Measurements from ENCODE around the gene MFAP3L. TPM values are rescaled to one million over a fixed set of nuclear protein-coding genes. Genes with fewer than 3 reads are reported as not detected.
"Not testable (repeated sequence)": the region's sequence is repeated elsewhere in the genome, so short reads cannot be mapped to it uniquely, and the experiment has no call there.

The MFAP3L gene
- total RNA-seq, 2 donors from 2014 or later: 3.1 to 47.0 TPM

DNA sequence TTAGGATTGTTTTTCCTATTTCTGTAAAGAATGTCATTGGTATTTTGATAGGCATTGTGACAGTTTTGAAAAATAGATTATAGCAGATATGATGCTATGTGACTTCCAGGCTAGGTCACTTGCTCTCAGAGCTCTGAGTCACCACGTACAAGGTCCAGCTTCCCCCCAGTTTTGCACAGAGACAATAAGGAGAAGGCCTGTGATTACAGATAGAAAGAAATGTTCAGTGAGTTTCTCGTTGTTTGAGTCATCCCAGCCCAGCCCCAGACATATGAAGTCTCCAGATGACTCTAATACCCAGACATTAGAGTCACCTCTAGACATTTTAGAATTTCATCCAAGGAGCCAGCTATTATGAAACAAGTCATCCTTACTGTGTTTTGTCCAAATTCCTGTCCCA is 57.2 kb downstream of the MFAP3L start:
- Mint-ChIP-seq H3K27me3 (peaks cover 16% of the 10 kb centered on the region), H3K4me3 (no peak overlapping the region), H3K4me1 (no peaks in the 10 kb centered on the region), H3K36me3 (ENCODE audit: low read depth) (no peaks in the 10 kb centered on the region), H3K27ac (no peak overlapping the region)
- no peak for ATAC-seq
- no peaks in the 10 kb centered on the region for H3K9me3 ChIP-seq (ENCODE audit: control insufficient read depth, low read length, poor library complexity, severe bottlenecking)
- no peak for DNase-seq

DNA sequence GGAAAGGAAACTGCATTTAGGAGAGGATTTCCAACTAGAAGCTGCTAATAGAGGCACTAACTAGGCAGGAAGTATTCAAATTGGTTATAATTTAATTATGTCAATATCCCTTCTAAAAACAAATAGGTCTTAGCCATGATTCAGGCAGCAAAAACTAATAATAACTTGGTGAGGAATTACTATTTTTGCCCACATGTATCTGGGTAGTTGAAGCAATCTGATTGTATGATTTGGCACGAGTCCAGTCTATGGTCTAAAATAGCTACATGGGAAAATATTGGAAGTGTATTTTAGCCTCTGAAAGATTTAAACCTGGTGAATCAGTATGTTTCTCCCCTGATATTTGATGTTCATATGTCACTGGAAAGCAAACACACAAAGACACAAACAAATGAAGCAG is 62.2 kb downstream of the MFAP3L start:
- H3K9me3 ChIP-seq (ENCODE audit: control insufficient read depth, low read length, poor library complexity, severe bottlenecking): no peaks in the 10 kb centered on the region
- no peak for DNase-seq
- Mint-ChIP-seq H3K27ac (no peak overlapping the region), H3K4me1 (no peaks in the 10 kb centered on the region), H3K4me3 (no peak overlapping the region), H3K36me3 (ENCODE audit: low read depth) (no peaks in the 10 kb centered on the region), H3K27me3 (peaks cover 9% of the 10 kb centered on the region)
- ATAC-seq: no peak

DNA sequence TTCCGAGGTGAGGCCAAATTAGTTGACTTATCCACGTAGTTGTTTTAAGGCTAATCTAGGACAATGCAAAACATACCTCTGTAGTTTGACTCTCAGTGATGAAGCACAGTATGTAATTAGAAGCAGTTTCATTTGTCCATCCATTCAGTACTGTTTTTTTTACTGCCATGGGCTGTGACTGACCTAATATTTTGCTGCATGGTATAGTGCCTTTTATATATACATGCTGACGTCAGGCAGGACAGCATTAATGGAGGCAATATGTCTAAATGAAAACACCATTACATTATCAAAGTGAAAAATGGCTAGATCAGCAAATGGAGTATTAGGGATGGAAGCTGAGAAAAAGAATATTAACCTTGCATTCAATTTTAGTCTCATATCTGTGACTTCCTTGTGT is 66.9 kb downstream of the MFAP3L start:
- DNase-seq (no peak), ATAC-seq (no peak)
- H3K36me3 Mint-ChIP-seq (ENCODE audit: low read depth): no peaks in the 10 kb centered on the region
- peaks cover 26% of the 10 kb centered on the region for H3K27me3 Mint-ChIP-seq
- no peak overlapping the region for H3K4me3 Mint-ChIP-seq
- H3K4me1 Mint-ChIP-seq: no peaks in the 10 kb centered on the region
- no peaks in the 10 kb centered on the region for H3K9me3 ChIP-seq (ENCODE audit: control insufficient read depth, low read length, poor library complexity, severe bottlenecking)
- no peak overlapping the region for H3K27ac Mint-ChIP-seq

DNA sequence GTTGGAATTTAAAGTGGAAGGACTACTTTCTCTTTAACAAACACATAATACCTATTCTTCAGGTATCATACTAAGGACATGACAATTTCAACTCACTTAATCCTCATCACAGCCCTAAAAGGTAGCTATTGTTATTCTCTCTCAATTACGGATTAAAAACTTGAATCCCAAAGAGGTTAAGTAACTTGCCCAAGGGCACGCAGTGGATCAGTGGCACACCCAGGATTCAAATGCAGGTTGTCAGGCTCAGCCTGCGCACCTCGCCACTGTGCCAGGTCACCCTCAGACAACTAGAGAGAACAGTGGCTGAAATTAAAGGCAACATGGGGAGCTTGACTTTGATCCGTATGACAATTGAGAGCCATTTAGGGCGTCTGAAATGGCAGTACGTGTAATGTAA is 67.6 kb downstream of the MFAP3L start:
- H3K27me3 Mint-ChIP-seq: peaks cover 28% of the 10 kb centered on the region
- H3K36me3 Mint-ChIP-seq (ENCODE audit: low read depth): no peaks in the 10 kb centered on the region
- no peaks in the 10 kb centered on the region for H3K9me3 ChIP-seq (ENCODE audit: control insufficient read depth, low read length, poor library complexity, severe bottlenecking)
- H3K27ac Mint-ChIP-seq: no peak overlapping the region
- DNase-seq (no peak), ATAC-seq (no peak)
- H3K4me3 Mint-ChIP-seq: no peak overlapping the region
- no peaks in the 10 kb centered on the region for H3K4me1 Mint-ChIP-seq

DNA sequence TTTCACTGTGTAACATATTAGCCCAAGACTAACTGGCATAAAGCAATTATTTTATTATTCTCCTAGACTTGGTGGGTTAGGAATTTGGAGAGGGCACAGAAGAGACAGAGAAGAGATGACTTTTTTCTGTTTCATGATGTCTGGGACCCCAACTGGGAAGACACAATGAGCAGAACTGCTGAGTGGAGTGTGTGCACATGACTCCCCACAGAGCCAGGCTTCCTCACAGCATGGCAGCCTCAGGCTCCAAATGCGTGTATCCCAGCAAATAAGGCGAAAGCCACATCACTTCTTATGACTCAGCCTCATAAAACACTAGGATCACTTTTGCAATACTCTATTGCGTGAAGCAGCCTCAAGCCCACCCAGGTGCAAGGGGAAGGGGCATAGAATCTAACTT is 68.4 kb downstream of the MFAP3L start:
- H3K27me3 Mint-ChIP-seq: peaks cover 28% of the 10 kb centered on the region
- ATAC-seq (no peak), DNase-seq (no peak)
- no peak overlapping the region for H3K4me3 Mint-ChIP-seq
- H3K36me3 Mint-ChIP-seq (ENCODE audit: low read depth): no peaks in the 10 kb centered on the region
- peaks cover 4% of the 10 kb centered on the region for H3K4me1 Mint-ChIP-seq
- H3K27ac Mint-ChIP-seq: no peak overlapping the region
- H3K9me3 ChIP-seq (ENCODE audit: control insufficient read depth, low read length, poor library complexity, severe bottlenecking): no peaks in the 10 kb centered on the region

DNA sequence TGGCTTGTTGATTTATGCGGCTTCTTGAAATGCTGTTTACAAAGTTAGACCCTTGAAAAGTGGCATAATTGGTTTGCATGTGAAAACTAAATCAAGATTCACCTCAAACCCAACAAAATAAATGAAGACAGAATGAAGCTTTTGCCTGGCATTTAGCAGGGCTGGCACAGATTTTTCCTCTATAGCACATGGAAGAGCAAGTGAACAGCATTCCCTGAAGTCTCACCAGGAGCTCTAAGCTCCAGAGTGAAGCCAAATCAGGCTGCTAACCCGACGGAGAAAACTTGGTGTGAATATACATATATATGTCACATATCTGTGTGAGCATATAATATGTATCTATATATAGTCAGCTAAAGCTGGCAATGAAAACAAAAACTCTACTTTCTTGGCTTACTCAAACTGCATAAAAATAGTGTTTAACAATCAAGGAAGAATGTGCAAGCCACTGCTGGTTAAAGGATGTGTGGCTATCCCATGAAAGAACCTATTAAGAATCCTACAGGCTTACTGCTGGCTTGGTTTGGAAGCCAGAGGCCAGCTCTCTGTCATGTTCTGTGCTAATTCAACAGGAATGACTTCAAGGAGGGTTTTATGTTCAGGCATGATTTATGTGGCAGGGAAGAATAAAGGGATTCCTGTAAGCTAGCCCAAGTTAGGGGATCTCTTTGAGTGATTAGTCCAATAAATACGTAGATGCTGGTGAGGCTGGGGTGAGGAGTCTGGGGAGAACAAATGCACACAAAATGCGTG is 69.9 kb downstream of the MFAP3L start:
- H3K9me3 ChIP-seq (ENCODE audit: control insufficient read depth, low read length, poor library complexity, severe bottlenecking): no peaks in the 10 kb centered on the region
- Mint-ChIP-seq H3K36me3 (ENCODE audit: low read depth) (no peaks in the 10 kb centered on the region), H3K4me3 (no peak overlapping the region), H3K27me3 (peaks cover 28% of the 10 kb centered on the region), H3K4me1 (peaks cover 4% of the 10 kb centered on the region), H3K27ac (no peak overlapping the region)
- no peak for DNase-seq
- no peak for ATAC-seq

DNA sequence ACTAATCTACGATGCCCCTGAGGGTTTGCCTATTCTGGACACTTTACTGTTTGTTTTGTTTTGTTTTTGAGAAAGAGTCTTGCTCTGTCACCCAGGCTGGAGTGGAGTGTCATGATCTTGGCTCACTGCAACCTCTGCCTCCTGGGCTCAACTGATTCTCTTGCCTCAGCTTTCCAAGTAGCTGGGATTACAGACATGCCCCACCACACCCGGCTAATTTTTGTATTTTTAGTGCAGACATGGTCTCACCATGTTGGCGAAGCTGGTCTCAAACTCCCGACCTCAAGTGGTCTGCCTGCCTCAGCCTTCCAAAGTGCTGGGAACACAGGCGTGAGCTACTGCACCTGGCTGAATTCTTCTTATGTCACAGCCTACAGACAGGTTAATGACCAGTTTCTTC is 70.7 kb downstream of the MFAP3L start:
- Mint-ChIP-seq H3K4me1 (peaks cover 4% of the 10 kb centered on the region), H3K36me3 (ENCODE audit: low read depth) (no peaks in the 10 kb centered on the region), H3K4me3 (no peak overlapping the region), H3K27me3 (peaks cover 28% of the 10 kb centered on the region), H3K27ac (no peak overlapping the region)
- DNase-seq (no peak), ATAC-seq (no peak)
- no peaks in the 10 kb centered on the region for H3K9me3 ChIP-seq (ENCODE audit: control insufficient read depth, low read length, poor library complexity, severe bottlenecking)

DNA sequence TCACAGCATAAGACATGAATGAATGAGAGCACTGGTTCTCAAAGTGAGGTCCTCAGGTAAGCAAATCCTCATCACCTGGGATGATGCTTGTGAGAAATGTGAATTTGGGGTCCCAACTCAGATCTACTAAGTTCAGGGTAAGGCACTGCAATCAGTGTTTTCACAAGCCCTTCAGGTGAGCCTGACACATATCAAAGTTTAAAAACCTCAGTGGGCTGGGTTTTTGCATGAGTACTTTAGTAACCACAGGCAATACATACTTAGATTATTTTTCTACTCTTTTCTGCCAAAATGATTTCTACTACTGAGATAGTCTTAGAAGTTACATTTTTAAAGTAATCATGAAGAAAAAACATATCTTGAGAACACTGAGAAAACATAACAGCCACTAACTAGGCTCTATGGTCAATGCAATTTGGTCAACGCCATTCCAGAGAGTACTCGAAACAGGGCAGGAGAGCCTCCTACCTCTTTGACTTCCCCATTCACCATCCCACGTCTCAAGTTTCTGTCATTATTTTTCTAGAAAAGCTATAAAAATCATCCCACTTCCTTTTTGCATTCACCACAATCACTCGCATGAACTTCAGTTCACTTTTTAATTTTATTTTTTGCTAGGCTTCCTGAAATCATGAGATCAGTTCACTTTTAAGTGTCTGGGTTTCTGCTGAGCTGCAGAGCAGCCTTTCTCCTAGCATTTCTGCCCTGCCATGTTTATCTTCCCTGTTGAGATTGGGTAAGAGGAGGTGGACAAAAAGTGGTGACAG is 73.8 kb downstream of the MFAP3L start:
- no peak for ATAC-seq
- H3K9me3 ChIP-seq (ENCODE audit: control insufficient read depth, low read length, poor library complexity, severe bottlenecking): no peaks in the 10 kb centered on the region
- Mint-ChIP-seq H3K27ac (no peak overlapping the region), H3K27me3 (peaks cover 36% of the 10 kb centered on the region), H3K4me3 (no peak overlapping the region), H3K36me3 (ENCODE audit: low read depth) (no peaks in the 10 kb centered on the region), H3K4me1 (peaks cover 4% of the 10 kb centered on the region)
- no peak for DNase-seq

DNA sequence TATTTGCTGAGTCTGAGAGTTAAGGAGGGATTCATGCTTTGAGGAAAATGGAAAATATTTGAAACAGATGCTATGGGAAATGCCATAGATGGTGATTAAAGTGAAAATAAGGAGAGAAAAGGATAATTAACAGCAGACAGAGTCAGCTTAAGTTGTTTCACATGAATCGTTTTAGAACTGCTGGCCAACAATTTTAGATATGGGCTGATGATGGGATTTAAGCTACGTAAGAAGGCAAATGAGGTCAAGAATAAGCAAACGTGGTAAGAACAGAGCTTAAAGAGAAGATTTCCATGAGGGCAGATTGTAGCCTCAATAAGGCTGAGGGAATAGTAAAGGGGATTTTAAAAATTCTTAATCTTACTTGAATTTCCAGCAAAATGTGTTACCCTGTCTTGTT is 77.9 kb downstream of the MFAP3L start:
- no peaks in the 10 kb centered on the region for H3K36me3 Mint-ChIP-seq (ENCODE audit: low read depth)
- DNase-seq (no peak), ATAC-seq (no peak)
- H3K4me3 Mint-ChIP-seq: no peak overlapping the region
- peaks cover 18% of the 10 kb centered on the region for H3K27me3 Mint-ChIP-seq
- H3K27ac Mint-ChIP-seq: no peak overlapping the region
- H3K4me1 Mint-ChIP-seq: peaks cover 4% of the 10 kb centered on the region
- no peaks in the 10 kb centered on the region for H3K9me3 ChIP-seq (ENCODE audit: control insufficient read depth, low read length, poor library complexity, severe bottlenecking)

DNA sequence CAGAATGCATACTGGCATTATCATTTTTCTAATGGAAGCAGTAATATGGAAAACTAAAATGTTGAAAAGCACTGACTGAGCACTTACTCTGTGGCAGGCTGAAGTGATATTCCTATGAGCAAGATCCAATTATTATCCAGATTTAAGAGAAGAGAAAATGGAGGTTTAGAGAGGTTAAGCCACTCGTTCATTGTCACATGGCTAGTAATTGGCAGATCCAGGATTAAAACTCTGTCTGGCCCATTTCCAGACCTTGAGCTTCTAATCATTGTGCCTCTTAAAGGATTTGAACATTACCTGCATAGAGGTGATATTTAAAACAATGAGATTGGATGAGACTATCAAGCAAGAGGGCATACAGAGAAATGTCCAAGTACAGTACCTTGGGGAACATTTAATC is 80.6 kb downstream of the MFAP3L start:
- DNase-seq (no peak), ATAC-seq (no peak)
- H3K4me1 Mint-ChIP-seq: no peaks in the 10 kb centered on the region
- no peaks in the 10 kb centered on the region for H3K9me3 ChIP-seq (ENCODE audit: control insufficient read depth, low read length, poor library complexity, severe bottlenecking)
- H3K36me3 Mint-ChIP-seq (ENCODE audit: low read depth): peaks cover 2% of the 10 kb centered on the region
- H3K4me3 Mint-ChIP-seq: no peak overlapping the region
- H3K27me3 Mint-ChIP-seq: peaks cover 24% of the 10 kb centered on the region
- H3K27ac Mint-ChIP-seq: no peak overlapping the region

DNA sequence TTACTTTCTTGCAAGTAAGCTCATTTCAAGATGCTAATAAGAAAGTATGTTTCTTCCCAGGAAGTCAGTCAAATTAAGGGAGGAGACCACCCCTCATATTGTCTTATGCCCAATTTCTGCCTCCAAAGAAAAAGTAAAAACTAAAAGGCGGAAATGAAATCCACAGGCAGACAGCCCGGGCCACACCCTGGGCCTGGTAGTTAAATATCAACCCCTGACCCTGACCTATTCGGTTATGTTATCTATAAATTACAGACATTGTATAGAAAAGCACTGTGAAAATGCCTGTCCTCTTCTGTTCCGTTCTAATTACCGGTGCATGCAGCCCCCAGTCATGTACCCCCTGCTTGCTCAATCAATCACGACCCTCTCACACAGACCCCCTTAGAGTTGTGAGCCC is 82.6 kb downstream of the MFAP3L start:
- not testable (repeated sequence) for H3K36me3 Mint-ChIP-seq (ENCODE audit: low read depth); H3K9me3 ChIP-seq (ENCODE audit: control insufficient read depth, low read length, poor library complexity, severe bottlenecking); H3K27ac Mint-ChIP-seq; DNase-seq; H3K4me3 Mint-ChIP-seq; ATAC-seq; H3K4me1 Mint-ChIP-seq
- peaks cover 20% of the 10 kb centered on the region for H3K27me3 Mint-ChIP-seq

DNA sequence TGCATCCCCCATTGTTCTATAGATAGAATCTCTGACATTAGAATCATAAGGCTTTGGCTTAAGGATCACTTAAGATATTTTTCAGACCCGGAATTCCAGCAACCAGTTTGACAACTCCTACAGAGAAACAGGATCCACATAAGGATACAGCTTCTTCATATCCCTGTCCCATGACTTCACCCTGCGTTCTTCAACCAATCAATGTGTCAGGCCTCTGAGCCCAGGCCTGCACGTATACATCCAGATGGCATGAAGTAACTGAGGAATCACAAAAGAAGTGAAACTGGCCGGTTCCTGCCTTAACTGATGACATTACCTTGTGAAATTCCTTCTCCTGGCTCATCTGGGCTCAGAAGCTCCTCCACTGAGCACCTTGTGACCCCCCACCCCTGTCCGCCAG is 85.1 kb downstream of the MFAP3L start:
- Mint-ChIP-seq H3K4me1 (no peaks in the 10 kb centered on the region), H3K27me3 (peaks cover 7% of the 10 kb centered on the region), H3K36me3 (ENCODE audit: low read depth) (peaks cover 2% of the 10 kb centered on the region), H3K4me3 (no peak overlapping the region), H3K27ac (no peak overlapping the region)
- no peaks in the 10 kb centered on the region for H3K9me3 ChIP-seq (ENCODE audit: control insufficient read depth, low read length, poor library complexity, severe bottlenecking)
- no peak for ATAC-seq
- no peak for DNase-seq

DNA sequence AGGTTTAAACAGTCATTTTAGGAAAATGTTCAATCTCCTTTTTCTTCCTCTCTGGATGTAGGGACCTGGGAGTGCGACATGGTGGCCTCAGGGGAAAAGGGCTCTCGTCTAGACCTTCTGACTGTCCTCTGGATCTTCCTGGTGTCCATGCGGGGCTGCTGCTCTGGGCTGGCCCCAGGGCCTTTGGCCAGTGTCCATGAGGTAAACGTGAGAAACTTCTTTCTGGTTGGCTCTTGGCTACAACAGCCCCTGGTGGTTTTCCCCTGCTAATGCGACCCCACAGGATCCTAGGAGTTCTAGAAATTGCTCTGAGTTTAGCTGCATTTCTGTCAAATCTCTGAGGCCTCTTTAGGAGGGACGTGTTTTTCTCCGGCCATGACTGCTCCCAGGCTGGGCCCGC is 85.7 kb downstream of the MFAP3L start:
- peaks cover 2% of the 10 kb centered on the region for H3K36me3 Mint-ChIP-seq (ENCODE audit: low read depth)
- ATAC-seq (no peak), DNase-seq (no peak)
- H3K27ac Mint-ChIP-seq: no peak overlapping the region
- H3K27me3 Mint-ChIP-seq: peaks cover 7% of the 10 kb centered on the region
- H3K4me3 Mint-ChIP-seq: no peak overlapping the region
- H3K9me3 ChIP-seq (ENCODE audit: control insufficient read depth, low read length, poor library complexity, severe bottlenecking): no peaks in the 10 kb centered on the region
- H3K4me1 Mint-ChIP-seq: no peaks in the 10 kb centered on the region
